Activated T-cell treated with anti-CD3 and anti-CD28 coated beads, Interleukin-2, amount 50 U/mL, for 4 hours (primary cell): ENCODE data around the gene MRPL33. TPM values are rescaled to one million over a fixed set of nuclear protein-coding genes. Genes with fewer than 3 reads are reported as not detected.

Experiments
- ATAC-seq, 2 donors: fragments of 200-7000 bp; cut with Tn5 transposase; one replicate each; pipeline ENCODE4 v1.10.0; 2021
- DNase-seq: peaks from one replicate; pipeline ENCODE4 v3.0.0-alpha.2; 2020
- H3K27me3 Mint-ChIP-seq: one replicate; pipeline ENCODE4 v1.8.0; 2021; ENCODE audit warnings: low read depth, mixed read lengths
- H3K36me3 Mint-ChIP-seq: one replicate; pipeline ENCODE4 v1.8.0; 2022; ENCODE audit warnings: mixed read lengths; ENCODE audit not compliant: insufficient read depth
- H3K4me1 Mint-ChIP-seq: one replicate; pipeline ENCODE4 v1.8.0; 2021; ENCODE audit warnings: low read depth, mixed read lengths
- H3K4me3 Mint-ChIP-seq: one replicate; pipeline ENCODE4 v1.8.0; 2021; ENCODE audit warnings: mild to moderate bottlenecking, moderate library complexity, mixed read lengths
- H3K9me3 Mint-ChIP-seq: one replicate; pipeline ENCODE4 v1.8.0; 2021; ENCODE audit warnings: mixed read lengths
- total RNA-seq, 3 donors: library from RNA; stranded (reverse); gene quantifications; one replicate each; pipeline ENCODE4 v1.2.1, GENCODE V29; 2021

The MRPL33 gene
- total RNA-seq, 3 donors from 2014 or later, result 67.9 to 84.5 (median 68.4) TPM

DNA sequence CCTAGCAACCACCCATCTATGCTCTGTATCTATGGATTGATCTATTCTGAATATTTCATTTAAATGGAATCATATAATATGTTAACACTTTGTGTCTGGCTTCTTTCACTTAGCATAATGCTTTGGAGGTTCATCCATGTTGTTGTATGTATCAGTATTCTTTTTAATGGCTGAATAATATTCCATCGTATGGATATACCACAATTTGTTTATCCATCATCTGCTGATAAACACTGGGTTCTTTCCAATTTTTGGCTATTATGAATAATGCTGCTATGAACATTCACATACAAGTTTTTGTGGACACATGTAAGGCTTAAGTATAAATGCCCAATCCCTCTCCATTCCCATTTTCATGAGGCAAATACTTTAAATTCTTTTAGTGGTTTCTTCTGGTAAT lies 52.9 kb downstream of the MRPL33 start:
- Mint-ChIP-seq H3K36me3 (peaks cover 10% of the 10 kb centered on the region), H3K9me3 (peaks cover 12% of the 10 kb centered on the region), H3K4me3 (no peak overlapping the region), H3K4me1 (no peaks in the 10 kb centered on the region), H3K27me3 (no peaks in the 10 kb centered on the region)
- DNase-seq (no peak), ATAC-seq (no peak)

- H3K9me3 Mint-ChIP-seq, result peaks cover 12% of the 10 kb centered on the region
- H3K4me3 Mint-ChIP-seq, result no peak overlapping the region
- ATAC-seq (no peak), DNase-seq (no peak)
- H3K4me1 Mint-ChIP-seq, result no peaks in the 10 kb centered on the region
- H3K27me3 Mint-ChIP-seq, result no peaks in the 10 kb centered on the region
- peaks cover 21% of the 10 kb centered on the region for H3K36me3 Mint-ChIP-seq
These were observed 56.8 kb downstream of the MRPL33 start for GRCh38 chr2:27828305-27828704.

Other genes starting within 250 kb of the MRPL33 start
- gene ZNF512, start 188.7 kb upstream of the MRPL33 start, total RNA-seq, result 10 to 100 TPM; 13.6 to 16.6 (median 16.4) TPM
- gene CCDC121, start 142.7 kb upstream of the MRPL33 start, total RNA-seq, result under 1 TPM; 0.11 to 0.27 (median 0.25) TPM
- gene GPN1, start 142.7 kb upstream of the MRPL33 start, total RNA-seq, result 10 to 100 TPM; 66.5 to 76.6 (median 69.4) TPM
- 10 to 100 TPM; 23.6 to 31.4 (median 28.1) TPM for gene SUPT7L, start 108.1 kb upstream of the MRPL33 start, total RNA-seq
- 10 to 100 TPM; 32.7 to 37.5 (median 32.7) TPM for gene SLC4A1AP, start 107.8 kb upstream of the MRPL33 start, total RNA-seq
- gene RBKS, start 118.7 kb downstream of the MRPL33 start, total RNA-seq, result 1 to 10 TPM in 2 of 3 donors, under 1 TPM in 1; 0.79 to 1.6 (median 1.2) TPM
- gene BABAM2, start 119.0 kb downstream of the MRPL33 start, total RNA-seq, result 10 to 100 TPM; 34.3 to 45.9 (median 35.6) TPM